ENCODE data around the gene TMEM191C. TPM values are rescaled to one million over a fixed set of nuclear protein-coding genes. Genes with fewer than 3 reads are reported as not detected.

Gene TMEM191C
- polyA plus RNA-seq, 1 experiment, result 0.58 TPM

DNA sequence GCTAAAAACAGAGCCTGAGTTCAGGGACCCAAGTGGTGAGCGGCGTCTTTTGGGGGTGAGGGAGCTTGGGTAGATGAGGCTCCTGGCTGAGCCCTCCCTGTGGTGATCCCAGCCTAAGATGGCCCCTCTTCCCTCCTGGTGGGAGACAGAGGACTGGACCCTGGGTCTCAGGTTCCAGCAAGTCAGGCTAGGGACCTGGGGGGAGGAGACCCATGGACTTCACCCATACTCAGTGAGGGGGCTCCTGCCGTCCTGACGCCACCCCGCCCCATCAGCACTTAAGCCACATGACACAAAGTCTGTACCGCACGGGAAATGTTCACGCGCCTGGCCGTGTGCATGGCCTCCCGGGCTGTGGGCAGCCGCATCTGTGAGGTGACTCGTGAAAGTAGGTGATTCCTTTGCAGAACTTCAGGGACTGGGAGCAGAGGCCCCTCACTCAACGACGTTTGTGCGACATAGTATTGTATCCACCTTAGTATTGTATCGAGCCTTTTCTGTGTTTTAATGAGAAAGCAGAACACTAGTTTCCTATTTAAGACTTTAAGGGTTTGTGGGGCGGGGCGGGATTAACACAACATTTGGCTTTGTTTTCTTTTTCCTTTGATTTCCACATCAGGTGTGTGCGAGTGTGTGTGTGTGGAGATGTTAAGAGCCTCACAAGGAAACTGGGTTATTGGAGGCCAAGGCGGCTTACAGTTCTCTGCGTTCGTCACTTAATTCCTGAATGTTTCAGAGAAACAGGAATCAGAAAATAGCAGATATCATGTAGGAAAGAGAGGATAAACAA is 18.4 kb upstream of the TMEM191C start:
- no peak overlapping the region for H3K4me3 ChIP-seq (ENCODE audit: low read depth, low read length)
- no peaks in the 10 kb centered on the region for H3K27me3 ChIP-seq (ENCODE audit: control insufficient read depth, insufficient read depth, low read length)
- TF ChIP-seq, protein P1, sequence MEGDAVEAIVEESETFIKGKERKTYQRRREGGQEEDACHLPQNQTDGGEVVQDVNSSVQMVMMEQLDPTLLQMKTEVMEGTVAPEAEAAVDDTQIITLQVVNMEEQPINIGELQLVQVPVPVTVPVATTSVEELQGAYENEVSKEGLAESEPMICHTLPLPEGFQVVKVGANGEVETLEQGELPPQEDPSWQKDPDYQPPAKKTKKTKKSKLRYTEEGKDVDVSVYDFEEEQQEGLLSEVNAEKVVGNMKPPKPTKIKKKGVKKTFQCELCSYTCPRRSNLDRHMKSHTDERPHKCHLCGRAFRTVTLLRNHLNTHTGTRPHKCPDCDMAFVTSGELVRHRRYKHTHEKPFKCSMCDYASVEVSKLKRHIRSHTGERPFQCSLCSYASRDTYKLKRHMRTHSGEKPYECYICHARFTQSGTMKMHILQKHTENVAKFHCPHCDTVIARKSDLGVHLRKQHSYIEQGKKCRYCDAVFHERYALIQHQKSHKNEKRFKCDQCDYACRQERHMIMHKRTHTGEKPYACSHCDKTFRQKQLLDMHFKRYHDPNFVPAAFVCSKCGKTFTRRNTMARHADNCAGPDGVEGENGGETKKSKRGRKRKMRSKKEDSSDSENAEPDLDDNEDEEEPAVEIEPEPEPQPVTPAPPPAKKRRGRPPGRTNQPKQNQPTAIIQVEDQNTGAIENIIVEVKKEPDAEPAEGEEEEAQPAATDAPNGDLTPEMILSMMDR (IDR thresholded peaks at IDR 0.05; ENCODE audit: low read depth, low read length), result no peak
- no peak overlapping the region for H3K27ac ChIP-seq (ENCODE audit: low read depth, low read length)
- no peak for DNase-seq (ENCODE audit: low read depth, low spot score)
- ChIA-PET CTCF (no interaction called here), POLR2A (no interaction called here)
- no peaks in the 10 kb centered on the region; the same call in 1 of the 2 replicates for H3K9me3 ChIP-seq (ENCODE audit: control insufficient read depth, insufficient read depth, low read length)

DNA sequence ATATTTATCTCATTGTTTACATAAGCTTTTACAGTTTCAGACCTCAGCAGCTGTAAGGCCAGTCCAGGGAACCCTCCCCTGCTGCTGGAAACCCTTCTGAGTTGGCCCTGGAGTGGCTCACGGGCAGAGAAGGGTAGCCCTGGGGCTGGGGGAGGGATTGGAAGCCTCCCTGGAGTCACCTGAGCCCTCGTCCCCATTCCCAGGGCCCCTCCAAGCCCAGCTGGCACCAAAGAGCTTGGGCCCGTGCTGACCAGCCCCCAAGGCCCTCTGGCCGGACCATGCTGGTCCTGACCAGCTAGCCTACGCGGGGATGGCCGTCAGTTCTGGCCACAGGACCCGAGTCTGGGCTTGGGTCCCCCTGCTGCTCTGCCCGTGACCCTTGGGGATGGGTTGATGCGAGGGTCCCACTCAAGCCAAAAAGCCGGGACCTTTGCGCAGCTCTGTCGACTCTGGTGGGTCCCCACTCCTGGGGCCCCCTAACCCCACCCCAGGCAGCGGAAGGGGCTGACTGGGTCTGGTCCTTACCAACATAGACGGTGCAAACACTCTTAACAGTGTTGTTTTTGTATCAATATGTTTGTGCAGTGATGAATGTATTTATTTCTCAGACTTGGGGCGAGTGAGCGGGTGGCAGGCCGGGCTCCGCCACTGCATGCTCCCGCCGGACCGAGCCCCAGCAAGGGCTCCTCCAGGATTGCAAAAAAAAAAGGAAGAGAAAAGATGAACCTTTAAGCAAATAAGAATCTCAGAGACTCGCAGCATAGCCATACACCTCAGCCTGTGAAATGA is 17.5 kb upstream of the TMEM191C start:
- CTCF ChIA-PET, result no interaction called here
- TF ChIP-seq, protein P1 (IDR thresholded peaks at IDR 0.05; ENCODE audit: low read depth, low read length), result no peak
- Histone ChIP-seq H3K27me3 (ENCODE audit: control insufficient read depth, insufficient read depth, low read length) (no peaks in the 10 kb centered on the region), H3K27ac (ENCODE audit: low read depth, low read length) (no peak overlapping the region), H3K4me3 (ENCODE audit: low read depth, low read length) (no peak overlapping the region), H3K9me3 (ENCODE audit: control insufficient read depth, insufficient read depth, low read length) (no peaks in the 10 kb centered on the region; the same call in 1 of the 2 replicates)
- DNase-seq (ENCODE audit: low read depth, low spot score), result no peak
- POLR2A ChIA-PET, result no interaction called here

DNA sequence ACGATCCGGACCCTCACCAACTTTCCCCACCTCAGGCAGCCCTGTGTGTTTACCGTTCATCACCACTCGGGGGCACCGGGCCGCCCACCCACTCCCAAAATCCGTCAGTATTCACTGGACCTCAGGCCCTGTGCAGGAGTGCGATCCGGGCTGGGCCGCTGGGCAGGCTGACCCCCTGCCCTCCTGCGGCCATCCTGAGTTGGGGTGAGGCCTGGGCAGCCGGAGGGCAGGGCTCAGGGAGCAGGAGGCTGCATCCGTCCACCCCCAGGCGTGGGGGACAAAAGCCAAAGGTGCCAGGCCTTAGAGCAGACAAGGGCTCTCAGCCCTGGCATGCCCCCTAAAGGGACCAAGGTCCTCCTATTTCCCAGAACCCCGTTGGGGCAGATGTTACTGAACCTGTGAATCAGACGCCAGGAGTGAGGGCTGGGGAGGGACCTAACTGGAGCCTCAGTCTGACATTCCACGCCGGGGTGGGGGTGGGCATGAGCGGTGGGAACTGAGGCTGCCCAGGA is 16.8 kb upstream of the TMEM191C start:
- TF ChIP-seq, protein P1 (IDR thresholded peaks at IDR 0.05; ENCODE audit: low read depth, low read length), result 0 out of 2 replicates have a peak, but pooled peaks have one; percentile 6
- POLR2A ChIA-PET, result no interaction called here
- no peak for DNase-seq (ENCODE audit: low read depth, low spot score)
- H3K27me3 ChIP-seq (ENCODE audit: control insufficient read depth, insufficient read depth, low read length), result no peaks in the 10 kb centered on the region
- CTCF ChIA-PET, result no interaction called here
- H3K4me3 ChIP-seq (ENCODE audit: low read depth, low read length), result no peak overlapping the region
- no peak overlapping the region for H3K27ac ChIP-seq (ENCODE audit: low read depth, low read length)
- H3K9me3 ChIP-seq (ENCODE audit: control insufficient read depth, insufficient read depth, low read length), result no peaks in the 10 kb centered on the region; the same call in 1 of the 2 replicates

DNA sequence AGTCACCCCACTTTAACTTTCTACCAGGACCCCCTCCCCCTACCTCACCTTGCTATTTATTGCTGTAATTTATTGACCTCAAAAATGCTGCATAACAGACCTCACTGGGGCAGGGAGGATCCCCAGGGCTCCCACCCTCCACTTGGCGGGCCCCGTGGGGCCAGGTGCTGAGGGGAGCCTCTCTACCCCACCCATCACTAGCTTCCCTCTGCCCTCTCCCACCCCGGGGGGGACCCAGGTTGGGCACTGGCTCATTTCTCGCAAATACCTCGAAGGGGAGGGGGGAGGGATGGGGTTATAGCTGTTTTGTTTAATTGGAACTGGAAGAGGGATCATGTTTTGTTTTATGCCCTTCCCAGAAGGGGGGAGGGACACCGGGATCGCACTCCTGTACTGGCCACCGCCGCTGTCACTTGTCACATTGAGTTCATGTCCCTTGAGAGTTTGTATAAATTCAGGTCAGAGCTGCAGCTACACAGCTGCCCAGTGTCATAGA is 16.3 kb upstream of the TMEM191C start:
- POLR2A ChIA-PET, result no interaction called here
- CTCF ChIA-PET, result no interaction called here
- no peak for DNase-seq (ENCODE audit: low read depth, low spot score)
- H3K27ac ChIP-seq (ENCODE audit: low read depth, low read length), result no peak overlapping the region
- no peaks in the 10 kb centered on the region; the same call in 1 of the 2 replicates for H3K9me3 ChIP-seq (ENCODE audit: control insufficient read depth, insufficient read depth, low read length)
- TF ChIP-seq, protein P1 (IDR thresholded peaks at IDR 0.05; ENCODE audit: low read depth, low read length), result no peak
- no peaks in the 10 kb centered on the region for H3K27me3 ChIP-seq (ENCODE audit: control insufficient read depth, insufficient read depth, low read length)
- H3K4me3 ChIP-seq (ENCODE audit: low read depth, low read length), result no peak overlapping the region

All from AG04450 (cell line).